ENCODE results near the gene NT5C3A.
"Not testable (repeated sequence)": the region's sequence is repeated elsewhere in the genome, so short reads cannot be mapped to it uniquely, and the experiment has no call there.

Gene NT5C3A

DNA sequence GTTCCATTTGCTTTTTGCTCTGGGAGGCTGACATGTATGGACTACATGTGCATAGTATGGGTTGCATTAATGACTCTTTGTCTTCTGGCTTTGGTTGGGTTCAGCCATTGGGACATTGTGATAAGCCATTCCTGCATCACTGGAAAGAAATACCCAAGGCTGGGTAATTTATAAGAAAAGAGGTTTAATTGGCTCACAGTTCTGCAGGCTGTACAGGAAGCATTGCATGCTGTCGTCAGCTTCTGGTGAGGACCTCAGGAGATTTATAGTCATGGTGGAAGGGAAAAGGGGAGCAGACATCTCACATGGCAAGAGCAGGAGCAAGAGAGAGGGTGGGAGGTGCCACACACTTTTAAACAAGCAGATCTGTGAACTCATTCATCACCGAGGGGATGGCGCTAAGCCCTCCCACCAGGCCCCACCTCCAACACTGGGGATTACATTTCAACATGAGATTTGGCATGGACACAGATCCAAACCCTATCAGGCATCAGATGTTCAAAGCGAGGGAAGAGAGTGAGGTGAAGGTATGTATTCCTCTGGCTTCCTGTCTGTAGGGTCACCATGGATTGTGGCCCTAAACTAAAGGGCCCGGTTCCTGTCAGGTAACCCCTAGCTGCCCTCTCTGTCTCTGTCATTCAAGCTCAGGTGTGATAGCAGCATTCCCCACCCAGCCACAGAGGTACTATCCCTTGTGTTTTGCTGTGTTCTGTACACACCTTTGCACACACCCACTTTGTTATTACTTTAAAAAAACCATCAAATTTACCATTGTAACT lies 95.9 kb downstream of the NT5C3A start:
- not testable (repeated sequence) for DNase-seq

DNA sequence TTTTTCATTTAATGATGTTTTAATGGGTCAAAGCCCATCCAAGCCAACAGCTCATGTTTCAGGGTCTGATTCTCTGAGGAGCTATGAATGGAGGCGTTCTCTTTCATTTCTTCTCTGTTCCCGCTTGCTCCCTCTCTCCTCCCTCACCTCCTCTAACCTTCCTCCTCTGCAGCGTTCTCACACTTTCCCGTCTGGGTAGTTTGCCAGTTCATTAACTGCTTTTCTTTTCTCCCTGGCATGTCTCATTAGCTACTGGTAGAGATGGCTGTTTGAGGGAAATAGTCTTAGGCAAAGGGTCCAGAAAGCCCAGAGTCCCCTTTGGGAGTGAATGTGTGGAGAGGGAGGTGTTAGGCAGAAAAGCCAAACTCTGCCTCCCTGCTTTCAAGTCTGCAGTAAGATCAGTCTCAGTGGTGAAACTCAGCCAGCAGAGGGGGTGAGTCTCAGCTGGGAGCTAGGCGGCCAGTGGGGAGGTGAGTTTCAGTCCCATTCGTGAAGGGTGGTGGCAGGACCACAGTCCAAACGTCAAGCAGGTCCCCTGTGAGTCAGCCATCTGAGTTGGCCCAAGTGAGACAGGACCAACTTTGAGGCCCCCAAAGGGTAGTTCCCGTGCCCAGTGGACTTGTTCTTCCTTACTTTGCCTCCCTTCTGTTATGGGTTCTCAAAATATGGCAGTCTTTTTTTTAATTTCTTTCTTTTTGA lies 98.0 kb downstream of the NT5C3A start:
- not testable (repeated sequence) for DNase-seq
